Measurements from ENCODE around the gene DESI1. TPM values are rescaled to one million over a fixed set of nuclear protein-coding genes. Genes with fewer than 3 reads are reported as not detected.
A peak's percentile ranks its signal among the peaks of the same experiment; 100 is the strongest.
"Not testable (repeated sequence)": the region's sequence is repeated elsewhere in the genome, so short reads cannot be mapped to it uniquely, and the experiment has no call there.

DESI1 gene
- total RNA-seq, result 10 to 100 TPM; 84.2 to 86.9 TPM
- polyA plus RNA-seq, result 12.5 TPM

- Histone ChIP-seq H3K27ac (ENCODE audit: low read depth, low read length) (peak within 1 kb of the TSS; percentile 99), H3K36me3 (ENCODE audit: insufficient read depth, low read length) (peaks cover 6% of the 10 kb centered on the region), H3K4me3 (ENCODE audit: low read length) (peak within 1 kb of the TSS; percentile 93), H3K9me3 (ENCODE audit: low read length) (no peaks in the 10 kb centered on the region), H3K27me3 (ENCODE audit: insufficient read depth, low read length, poor library complexity, severe bottlenecking) (no peaks in the 10 kb centered on the region), H3K4me1 (ENCODE audit: insufficient read depth, low read length) (peaks cover 30% of the 10 kb centered on the region)
- H3K4me1 Mint-ChIP-seq, result peaks cover 33 to 66% (median 45%) of the 10 kb centered on the region in 3 donors
- ChIA-PET CTCF (interaction anchor here (0.5 to 1.7 kb wide), 3 partner anchors 17 to 35 kb away, joined by 3 to 6 read pairs (median 4); partner anchors contain the start of gene PMM1), POLR2A (interaction anchor here (0.6 to 4.0 kb wide), 10 partner anchors 15 to 764 kb away, joined by 3 to 48 read pairs (median 6); partner anchors contain the start of genes PMM1, SNU13, ST13 and TEF)
- H3K36me3 Mint-ChIP-seq, result peaks cover 0 to 31% (median 3%) of the 10 kb centered on the region in 3 donors
- H3K4me3 Mint-ChIP-seq, result peak within 1 kb of the TSS; percentile 91 to 100 (median 95)
- no peaks in the 10 kb centered on the region for H3K9me3 Mint-ChIP-seq
- peak within 1 kb of the TSS; percentile 98 to 100 (median 99) for H3K27ac Mint-ChIP-seq
- peaks cover 0 to 1% of the 10 kb centered on the region in 2 donors for H3K27me3 Mint-ChIP-seq
- DNase-seq, result no peak
Measured at GRCh38 chr22:41620589-41621098, at the start of gene DESI1. DESI1 (minus strand) TSS chr22:41621043; CDS start chr22:41620839, 204 bp downstream.

GRCh38 chr22:41668971-41669911 lies 48.4 kb upstream of the DESI1 start:
- Histone ChIP-seq H3K4me1 (ENCODE audit: insufficient read depth, low read length) (peaks cover 10% of the 10 kb centered on the region), H3K9me3 (ENCODE audit: low read length) (no peaks in the 10 kb centered on the region), H3K36me3 (ENCODE audit: insufficient read depth, low read length) (peaks cover 6% of the 10 kb centered on the region), H3K27ac (ENCODE audit: low read depth, low read length) (no peak overlapping the region), H3K4me3 (ENCODE audit: low read length) (no peak overlapping the region), H3K27me3 (ENCODE audit: insufficient read depth, low read length, poor library complexity, severe bottlenecking) (no peaks in the 10 kb centered on the region)
- DNase-seq, result no peak
- Mint-ChIP-seq H3K4me1 (peaks cover 18 to 22% (median 20%) of the 10 kb centered on the region in 3 donors), H3K4me3 (peak overlapping the region in 2 of 7 donors; percentile 1 to 67), H3K9me3 (no peaks in the 10 kb centered on the region), H3K27me3 (no peaks in the 10 kb centered on the region), H3K27ac (peak overlapping the region in 6 of 8 donors; percentile 3 to 83 (median 76)), H3K36me3 (peaks cover 0 to 38% (median 3%) of the 10 kb centered on the region in 3 donors)
- ChIA-PET CTCF (interaction anchor here (0.9 kb wide), 1 partner anchor 28 kb away, joined by 3 read pairs; no protein-coding TSS in a partner anchor), POLR2A (no interaction called here)

- no peak for DNase-seq
- Mint-ChIP-seq H3K36me3 (peaks cover 15 to 58% (median 16%) of the 10 kb centered on the region in 3 donors), H3K9me3 (peaks cover 0 to 1% (median 0%) of the 10 kb centered on the region in 5 donors), H3K4me3 (peak overlapping the region in 1 of 7 donors; percentile 52), H3K27me3 (no peaks in the 10 kb centered on the region), H3K27ac (peak overlapping the region in 3 of 8 donors; percentile 23 to 73 (median 58)), H3K4me1 (peaks cover 12 to 15% (median 13%) of the 10 kb centered on the region in 3 donors)
- no peak overlapping the region for H3K4me3 ChIP-seq (ENCODE audit: low read length)
- ChIA-PET POLR2A (no interaction called here), CTCF (interaction anchor here (1.0 to 3.8 kb wide), 4 partner anchors 17 to 61 kb away, joined by 3 to 43 read pairs (median 4); partner anchors contain the start of gene MEI1)
- no peaks in the 10 kb centered on the region for H3K27me3 ChIP-seq (ENCODE audit: insufficient read depth, low read length, poor library complexity, severe bottlenecking)
- peaks cover 46% of the 10 kb centered on the region for H3K36me3 ChIP-seq (ENCODE audit: insufficient read depth, low read length)
- peaks cover 10% of the 10 kb centered on the region for H3K4me1 ChIP-seq (ENCODE audit: insufficient read depth, low read length)
- no peak overlapping the region for H3K27ac ChIP-seq (ENCODE audit: low read depth, low read length)
- no peaks in the 10 kb centered on the region for H3K9me3 ChIP-seq (ENCODE audit: low read length)
Measured at GRCh38 chr22:41664951-41665350, 44.1 kb upstream of the DESI1 start.

- no peaks in the 10 kb centered on the region for H3K27me3 ChIP-seq (ENCODE audit: insufficient read depth, low read length, poor library complexity, severe bottlenecking)
- no peak for DNase-seq
- Mint-ChIP-seq H3K27ac (peak overlapping the region in 3 of 8 donors; percentile 43 to 73 (median 52)), H3K4me3 (peak overlapping the region in 2 of 7 donors; percentile 6 to 52), H3K9me3 (peaks cover 0 to 1% (median 0%) of the 10 kb centered on the region in 5 donors), H3K36me3 (peaks cover 15 to 62% (median 17%) of the 10 kb centered on the region in 3 donors), H3K27me3 (no peaks in the 10 kb centered on the region), H3K4me1 (peaks cover 12 to 15% (median 13%) of the 10 kb centered on the region in 3 donors)
- H3K36me3 ChIP-seq (ENCODE audit: insufficient read depth, low read length), result peaks cover 51% of the 10 kb centered on the region
- no peaks in the 10 kb centered on the region for H3K9me3 ChIP-seq (ENCODE audit: low read length)
- CTCF ChIA-PET, result interaction anchor here (1.1 kb wide), 1 partner anchor 61 kb away, joined by 3 read pairs; no protein-coding TSS in a partner anchor
- no peak overlapping the region for H3K4me3 ChIP-seq (ENCODE audit: low read length)
- no peak overlapping the region for H3K27ac ChIP-seq (ENCODE audit: low read depth, low read length)
- POLR2A ChIA-PET, result no interaction called here
- H3K4me1 ChIP-seq (ENCODE audit: insufficient read depth, low read length), result peaks cover 10% of the 10 kb centered on the region
Measured at GRCh38 chr22:41664490-41664889, 43.6 kb upstream of the DESI1 start.

GRCh38 chr22:41663594-41663993 lies 42.8 kb upstream of the DESI1 start:
- Histone ChIP-seq H3K36me3 (ENCODE audit: insufficient read depth, low read length) (peaks cover 51% of the 10 kb centered on the region), H3K4me1 (ENCODE audit: insufficient read depth, low read length) (peaks cover 10% of the 10 kb centered on the region)
- H3K9me3 ChIP-seq (ENCODE audit: low read length); H3K9me3 Mint-ChIP-seq; H3K4me3 Mint-ChIP-seq; H3K4me3 ChIP-seq (ENCODE audit: low read length); CTCF ChIA-PET; H3K27me3 ChIP-seq (ENCODE audit: insufficient read depth, low read length, poor library complexity, severe bottlenecking); DNase-seq; H3K27me3 Mint-ChIP-seq; H3K27ac ChIP-seq (ENCODE audit: low read depth, low read length); POLR2A ChIA-PET: not testable (repeated sequence)
- H3K27ac Mint-ChIP-seq, result peak overlapping the region in 5 of 8 donors; percentile 8 to 86 (median 66)
- H3K4me1 Mint-ChIP-seq, result peaks cover 12 to 13% (median 12%) of the 10 kb centered on the region in 3 donors
- peaks cover 15 to 69% (median 17%) of the 10 kb centered on the region in 3 donors for H3K36me3 Mint-ChIP-seq

- Histone ChIP-seq H3K4me1 (ENCODE audit: insufficient read depth, low read length) (peaks cover 3% of the 10 kb centered on the region), H3K27ac (ENCODE audit: low read depth, low read length) (no peak overlapping the region), H3K27me3 (ENCODE audit: insufficient read depth, low read length, poor library complexity, severe bottlenecking) (no peaks in the 10 kb centered on the region), H3K4me3 (ENCODE audit: low read length) (no peak overlapping the region), H3K9me3 (ENCODE audit: low read length) (no peaks in the 10 kb centered on the region), H3K36me3 (ENCODE audit: insufficient read depth, low read length) (peaks cover 64% of the 10 kb centered on the region)
- Mint-ChIP-seq H3K36me3 (peaks cover 17 to 86% (median 17%) of the 10 kb centered on the region in 3 donors), H3K27ac (peak overlapping the region in 2 of 8 donors; percentile 27 to 71), H3K9me3 (peaks cover 0 to 1% (median 0%) of the 10 kb centered on the region in 5 donors), H3K27me3 (no peaks in the 10 kb centered on the region), H3K4me1 (peaks cover 3 to 5% (median 4%) of the 10 kb centered on the region in 3 donors), H3K4me3 (no peak overlapping the region)
- ChIA-PET POLR2A (interaction anchor here (0.6 kb wide), 1 partner anchor 296 kb away, joined by 7 read pairs; no protein-coding TSS in a partner anchor), CTCF (no interaction called here)
- DNase-seq, result no peak
Measured at GRCh38 chr22:41661713-41662112, 40.9 kb upstream of the DESI1 start.

GRCh38 chr22:41661088-41661487 lies 40.2 kb upstream of the DESI1 start:
- ChIA-PET CTCF (interaction anchor here (1.5 kb wide), 1 partner anchor 280 kb away, joined by 4 read pairs; no protein-coding TSS in a partner anchor), POLR2A (interaction anchor here (0.6 kb wide), 1 partner anchor 296 kb away, joined by 7 read pairs; no protein-coding TSS in a partner anchor)
- H3K9me3 ChIP-seq (ENCODE audit: low read length), result no peaks in the 10 kb centered on the region
- no peaks in the 10 kb centered on the region for H3K4me1 ChIP-seq (ENCODE audit: insufficient read depth, low read length)
- H3K27ac Mint-ChIP-seq, result peak overlapping the region in 3 of 8 donors; percentile 27 to 82 (median 41)
- H3K4me3 ChIP-seq (ENCODE audit: low read length), result no peak overlapping the region
- no peaks in the 10 kb centered on the region for H3K27me3 ChIP-seq (ENCODE audit: insufficient read depth, low read length, poor library complexity, severe bottlenecking)
- H3K27me3 Mint-ChIP-seq, result no peaks in the 10 kb centered on the region
- peaks cover 17 to 89% (median 17%) of the 10 kb centered on the region in 3 donors for H3K36me3 Mint-ChIP-seq
- peaks cover 0 to 3% (median 0%) of the 10 kb centered on the region in 3 donors for H3K4me1 Mint-ChIP-seq
- H3K36me3 ChIP-seq (ENCODE audit: insufficient read depth, low read length), result peaks cover 67% of the 10 kb centered on the region
- no peak overlapping the region for H3K4me3 Mint-ChIP-seq
- DNase-seq, result no peak
- H3K9me3 Mint-ChIP-seq, result peaks cover 0 to 1% (median 0%) of the 10 kb centered on the region in 5 donors
- no peak overlapping the region for H3K27ac ChIP-seq (ENCODE audit: low read depth, low read length)

Measured in CD8-positive, alpha-beta memory T cell (primary cell).